ENCODE measurements around the gene C1orf232.

GRCh38 chr1:26195805-26196204 lies 27.0 kb upstream of the C1orf232 start:
- no peak for TF ChIP-seq CTCF (IDR thresholded peaks at IDR 0.05)
- no peak for TF ChIP-seq POLR2A (IDR thresholded peaks at IDR 0.05; ENCODE audit: low read depth)

All from esophagus muscularis mucosa (tissue), 3 donors.